IPS-18a (cell line): Measurements from ENCODE around the gene MAD2L1.
"Not testable (repeated sequence)": the region's sequence is repeated elsewhere in the genome, so short reads cannot be mapped to it uniquely, and the experiment has no call there.

Source experiments
- H3K27ac ChIP-seq: one replicate; pipeline ENCODE4 v1.5.1; 2013; ENCODE audit warnings: low read length
- H3K27me3 ChIP-seq: one replicate; pipeline ENCODE4 v1.6.1; 2013; ENCODE audit warnings: mild to moderate bottlenecking, low read length; ENCODE audit not compliant: control insufficient read depth, insufficient read depth
- H3K36me3 ChIP-seq: one replicate; pipeline ENCODE4 v1.6.1; 2013; ENCODE audit warnings: low read depth, low read length; ENCODE audit not compliant: control insufficient read depth
- H3K4me1 ChIP-seq: one replicate; pipeline ENCODE4 v1.6.1; 2013; ENCODE audit warnings: low read depth, low read length; ENCODE audit not compliant: control insufficient read depth
- H3K4me3 ChIP-seq: one replicate; pipeline ENCODE4 v1.5.1; 2013; ENCODE audit warnings: low read length
- H3K9ac ChIP-seq: one replicate; pipeline ENCODE4 v1.6.1; 2013; ENCODE audit warnings: mild to moderate bottlenecking, low read length, moderate library complexity
- H3K9me3 ChIP-seq: one replicate; pipeline ENCODE4 v1.6.1; 2013; ENCODE audit warnings: low read depth, low read length; ENCODE audit not compliant: control insufficient read depth

Gene MAD2L1

GRCh38 chr4:120066517-120067340, at the start of gene MAD2L1:
Gene MAD2L1, minus strand, starts transcription at chr4:120066848. Its CDS starts 114 bp downstream, at chr4:120066734.
- H3K9ac ChIP-seq: peak within 1 kb of the TSS; percentile 97
- peaks cover 20% of the 10 kb centered on the region for H3K4me1 ChIP-seq
- peaks cover 33% of the 10 kb centered on the region for H3K36me3 ChIP-seq
- H3K27me3 ChIP-seq: no peaks in the 10 kb centered on the region
- H3K4me3 ChIP-seq: peak within 1 kb of the TSS; percentile 98
- H3K27ac ChIP-seq: peak within 1 kb of the TSS; percentile 93
- H3K9me3 ChIP-seq: no peaks in the 10 kb centered on the region

- Histone ChIP-seq H3K9ac (no peak overlapping the region), H3K9me3 (no peaks in the 10 kb centered on the region), H3K36me3 (no peaks in the 10 kb centered on the region), H3K4me3 (no peak overlapping the region), H3K27ac (no peak overlapping the region), H3K4me1 (no peaks in the 10 kb centered on the region), H3K27me3 (no peaks in the 10 kb centered on the region)
Measured at GRCh38 chr4:120111745-120112144, 45.1 kb upstream of the MAD2L1 start.

GRCh38 chr4:120109406-120109805, 42.8 kb upstream of the MAD2L1 start:
- Histone ChIP-seq H3K4me1 (no peaks in the 10 kb centered on the region), H3K4me3 (no peak overlapping the region), H3K27ac (no peak overlapping the region), H3K27me3 (no peaks in the 10 kb centered on the region), H3K9me3 (no peaks in the 10 kb centered on the region), H3K9ac (no peak overlapping the region), H3K36me3 (no peaks in the 10 kb centered on the region)

GRCh38 chr4:120105472-120105871, 38.8 kb upstream of the MAD2L1 start:
- Histone ChIP-seq H3K9ac (no peak overlapping the region), H3K4me1 (no peaks in the 10 kb centered on the region), H3K9me3 (no peaks in the 10 kb centered on the region), H3K27ac (no peak overlapping the region), H3K36me3 (no peaks in the 10 kb centered on the region), H3K27me3 (no peaks in the 10 kb centered on the region), H3K4me3 (no peak overlapping the region)

- Histone ChIP-seq H3K27me3 (no peaks in the 10 kb centered on the region), H3K27ac (no peak overlapping the region), H3K9ac (no peak overlapping the region), H3K4me1 (no peaks in the 10 kb centered on the region), H3K36me3 (no peaks in the 10 kb centered on the region), H3K4me3 (no peak overlapping the region), H3K9me3 (no peaks in the 10 kb centered on the region)
Measured at GRCh38 chr4:120096508-120097297, 30.1 kb upstream of the MAD2L1 start.

- Histone ChIP-seq H3K4me1 (no peaks in the 10 kb centered on the region), H3K4me3 (no peak overlapping the region), H3K9me3 (no peaks in the 10 kb centered on the region), H3K9ac (no peak overlapping the region), H3K27ac (no peak overlapping the region), H3K27me3 (no peaks in the 10 kb centered on the region), H3K36me3 (no peaks in the 10 kb centered on the region)
Measured at GRCh38 chr4:120088507-120088906, 21.9 kb upstream of the MAD2L1 start.

GRCh38 chr4:120088066-120088465, 21.4 kb upstream of the MAD2L1 start:
- H3K27ac ChIP-seq, H3K36me3 ChIP-seq, H3K9ac ChIP-seq, H3K4me1 ChIP-seq, H3K9me3 ChIP-seq, H3K27me3 ChIP-seq, H3K4me3 ChIP-seq: not testable (repeated sequence)

- H3K27ac ChIP-seq: no peak overlapping the region
- H3K9ac ChIP-seq: no peak overlapping the region
- no peak overlapping the region for H3K4me3 ChIP-seq
- H3K27me3 ChIP-seq: no peaks in the 10 kb centered on the region
- no peaks in the 10 kb centered on the region for H3K36me3 ChIP-seq
- peaks cover 14% of the 10 kb centered on the region for H3K4me1 ChIP-seq
- no peaks in the 10 kb centered on the region for H3K9me3 ChIP-seq
Measured at GRCh38 chr4:120085705-120086104, 19.1 kb upstream of the MAD2L1 start.

GRCh38 chr4:120084327-120084726, 17.7 kb upstream of the MAD2L1 start:
- H3K4me3 ChIP-seq: no peak overlapping the region
- H3K4me1 ChIP-seq: peaks cover 14% of the 10 kb centered on the region
- no peak overlapping the region for H3K9ac ChIP-seq
- no peaks in the 10 kb centered on the region for H3K9me3 ChIP-seq
- H3K36me3 ChIP-seq: no peaks in the 10 kb centered on the region
- no peaks in the 10 kb centered on the region for H3K27me3 ChIP-seq
- H3K27ac ChIP-seq: no peak overlapping the region

GRCh38 chr4:120083152-120083551, 16.5 kb upstream of the MAD2L1 start:
- Histone ChIP-seq H3K36me3 (no peaks in the 10 kb centered on the region), H3K4me3 (no peak overlapping the region), H3K27ac (no peak overlapping the region), H3K4me1 (peaks cover 14% of the 10 kb centered on the region), H3K27me3 (no peaks in the 10 kb centered on the region), H3K9me3 (no peaks in the 10 kb centered on the region), H3K9ac (no peak overlapping the region)

GRCh38 chr4:120082251-120082650, 15.6 kb upstream of the MAD2L1 start:
- peaks cover 14% of the 10 kb centered on the region for H3K4me1 ChIP-seq
- H3K27ac ChIP-seq: no peak overlapping the region
- H3K4me3 ChIP-seq: no peak overlapping the region
- no peak overlapping the region for H3K9ac ChIP-seq
- no peaks in the 10 kb centered on the region for H3K27me3 ChIP-seq
- no peaks in the 10 kb centered on the region for H3K9me3 ChIP-seq
- H3K36me3 ChIP-seq: no peaks in the 10 kb centered on the region
